Adrenal gland (tissue), 12 donors: ENCODE results near the gene WDR20. TPM values are rescaled to one million over a fixed set of nuclear protein-coding genes. Genes with fewer than 3 reads are reported as not detected.

Source experiments
- DNase-seq, 7 donors: peaks; one replicate each; pipeline ENCODE4 v3.0.0-alpha.2; 2019 to 2020
- H3K27ac ChIP-seq, 5 donors: fragments of 200-600 bp; sonication (generic) in 4 of 5; 1 replicate in 3 of 5; 2 replicates in 2 of 5; pipeline versions ENCODE4 v1.5.1 to v1.8.0; 2016 to 2020; ENCODE audit warnings: mild to moderate bottlenecking in 1 of 5
- H3K27me3 ChIP-seq: fragments of 200-600 bp; 2 replicates; pipeline ENCODE4 v1.8.0; 2021
- H3K36me3 ChIP-seq, 2 donors: fragments of 200-600 bp; replicated peaks in 1 of 2; 1 replicate in 1 of 2; 2 replicates in 1 of 2; pipeline versions ENCODE4 v1.5.1 to v1.8.0; 2018 to 2022
- H3K4me1 ChIP-seq, 2 donors: fragments of 200-600 bp; replicated peaks in 1 of 2; 1 replicate in 1 of 2; 2 replicates in 1 of 2; pipeline versions ENCODE4 v1.5.1 to v1.8.0; 2018 to 2021
- H3K4me3 ChIP-seq, 4 donors: fragments of 200-600 bp; sonication (generic) in 3 of 4; one replicate each; pipeline ENCODE4 v1.5.1; 2016 to 2018
- H3K9me3 ChIP-seq, 3 donors: fragments of 200-600 bp; sonication (generic) in 1 of 3; replicated peaks in 1 of 3; 1 replicate in 2 of 3; 2 replicates in 1 of 3; pipeline versions ENCODE4 v1.5.1 to v1.8.0; 2016 to 2021
- CTCF ChIP-seq, 6 experiments: fragments of 450-650 bp in 4 of 6; fragments of 200-600 bp in 2 of 6; sonication (generic) in 1 of 6; IDR thresholded peaks; 1 replicate in 5 of 6; 2 replicates in 1 of 6; pipeline versions ENCODE4 v1.5.1 to v1.8.0; 2016 to 2021; ENCODE audit warnings: antibody characterized with exemption in 6 of 6, mild to moderate bottlenecking in 2 of 6, moderate library complexity in 1 of 6
- POLR2A ChIP-seq, 2 donors: fragments of 450-650 bp; IDR thresholded peaks; one replicate each; pipeline ENCODE4 v1.6.1; 2017; ENCODE audit warnings: antibody characterized with exemption in 2 of 2, mild to moderate bottlenecking in 2 of 2, moderate library complexity in 1 of 2
- WGBS, 4 donors: extraction: QIAGEN DNeasy Blood & Tissue Kit in 2 of 4; methylation state at CpG; one replicate each; pipeline versions ENCODE4 v1.1.5 to v1.1.7; 2013 to 2017; 5-methylcytosine and 5-hydroxymethylcytosine counted together
- intact Hi-C, 2 donors: fragments of 100-400 bp; cut with DNase I; formaldehyde crosslinking; loops; one replicate each; pipeline versions ENCODE4 v1.14.1 to v1.15.0; 2022 to 2023
- polyA plus RNA-seq, 3 donors: library from polyadenylated mRNA; stranded (reverse); fragments of 200-250 nt in 2 of 3; fragments of 350-450 nt in 1 of 3; fragmentation: Illumina TruSeq in 1 of 3; extraction: RNeasy Lipid Tissue Mini Kit (QIAGEN cat#74804) in 1 of 3; gene quantifications; one replicate each; pipeline ENCODE4 v1.2.3, GENCODE V29; 2013 to 2014
- total RNA-seq, 9 donors: library from RNA; depleted of rRNA in 4 of 9; stranded (reverse); fragments of >200 nt in 4 of 9; fragments of 120-200 nt in 1 of 9; fragmentation: NEBNext Ultra II Directional in 1 of 9; extraction: Animal tissue kit (Norgen Biotek cat#: 25700) in 1 of 9; gene quantifications; one replicate each; pipeline versions ENCODE4 v1.1.0 to v1.2.4, GENCODE V29; 2013 to 2023
- donor health status: healthy with polysubstance abuse.
- donor health status: Bipolar disorder and iron deficiency.
- donor health status: DM: yes; HTN: yes; CAD: no.
- donor health status: DM: no; HTN: no; CAD: no.
- donor health status: DM: no; HTN: no; CAD: no.
- donor health status: DM: yes; HTN: yes; CAD: no.

Gene WDR20
- total and polyA plus RNA-seq, 12 donors = 13.1 to 55.9 (median 38.3) TPM

GRCh38 chr14:102187568-102188001 lies 47.9 kb downstream of the WDR20 start:
- 31 to 67% (median 48%) methylated on average over 4 of the region's 4 CpGs for WGBS, 4 donors
- peak in 5 of 7 donors; percentile 35 to 68 (median 57) for DNase-seq
- peak overlapping the region; percentile 15 to 89 (median 75) for H3K27ac ChIP-seq

DNA sequence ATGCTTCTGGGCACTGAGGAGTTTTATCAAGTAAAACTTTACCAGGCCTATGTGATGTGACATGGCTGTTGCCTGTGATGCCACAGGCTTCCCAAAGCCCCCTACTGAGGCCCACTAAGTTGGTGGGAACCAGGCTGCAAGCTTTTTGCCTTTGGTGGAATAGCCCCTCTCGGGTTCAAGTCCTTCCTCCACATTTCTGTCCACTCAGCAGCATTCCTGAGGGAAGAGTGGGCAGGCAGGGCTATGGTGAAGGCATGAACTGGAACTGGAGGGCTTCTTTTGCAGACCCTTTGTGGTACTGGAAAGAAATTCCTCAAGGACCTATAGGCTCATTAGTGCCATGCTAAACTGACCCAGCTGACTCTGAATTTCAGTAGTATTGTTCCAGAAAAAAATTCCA lies 48.5 kb downstream of the WDR20 start:
- H3K9me3 ChIP-seq = no peaks in the 10 kb centered on the region
- H3K4me3 ChIP-seq = no peak overlapping the region
- TF ChIP-seq CTCF (IDR thresholded peaks at IDR 0.05) (no peak), POLR2A (IDR thresholded peaks at IDR 0.05) (no peak)
- WGBS, 4 donors = 80 to 95% (median 86%) methylated on average over 1 of the region's 1 CpG
- no peaks in the 10 kb centered on the region for H3K27me3 ChIP-seq
- H3K36me3 ChIP-seq = no peaks in the 10 kb centered on the region
- intact Hi-C loops = no loop called here
- H3K27ac ChIP-seq = peak overlapping the region; percentile 14 to 89 (median 75)
- peaks cover 49 to 74% of the 10 kb centered on the region in 2 donors for H3K4me1 ChIP-seq
- peak in 1 of 7 donors; percentile 33 for DNase-seq

More at GRCh38 chr14:102187568-102188001, 47.9 kb downstream of the WDR20 start:
- Histone ChIP-seq H3K4me1 (peaks cover 55 to 74% of the 10 kb centered on the region in 2 donors), H3K4me3 (no peak overlapping the region), H3K9me3 (no peaks in the 10 kb centered on the region), H3K36me3 (no peaks in the 10 kb centered on the region), H3K27me3 (no peaks in the 10 kb centered on the region)
- TF ChIP-seq POLR2A (IDR thresholded peaks at IDR 0.05) = no peak
- TF ChIP-seq CTCF (IDR thresholded peaks at IDR 0.05) = no peak
- intact Hi-C loops = no loop called here

GRCh38 chr14:102189874-102190273 lies 50.2 kb downstream of the WDR20 start:
- H3K27me3 ChIP-seq = no peaks in the 10 kb centered on the region
- 85 to 96% (median 91%) methylated on average over 5 of the region's 5 CpGs for WGBS, 4 donors
- peaks cover 41 to 77% of the 10 kb centered on the region in 2 donors for H3K4me1 ChIP-seq
- peak in 1 of 7 donors; percentile 46 for DNase-seq
- intact Hi-C loops = no loop called here
- no peak overlapping the region for H3K4me3 ChIP-seq
- no peaks in the 10 kb centered on the region for H3K36me3 ChIP-seq
- TF ChIP-seq CTCF (IDR thresholded peaks at IDR 0.05) = no peak
- no peak for TF ChIP-seq POLR2A (IDR thresholded peaks at IDR 0.05)
- no peaks in the 10 kb centered on the region for H3K9me3 ChIP-seq
- peak overlapping the region in 3 of 5 donors; percentile 71 to 78 (median 74) for H3K27ac ChIP-seq

DNA sequence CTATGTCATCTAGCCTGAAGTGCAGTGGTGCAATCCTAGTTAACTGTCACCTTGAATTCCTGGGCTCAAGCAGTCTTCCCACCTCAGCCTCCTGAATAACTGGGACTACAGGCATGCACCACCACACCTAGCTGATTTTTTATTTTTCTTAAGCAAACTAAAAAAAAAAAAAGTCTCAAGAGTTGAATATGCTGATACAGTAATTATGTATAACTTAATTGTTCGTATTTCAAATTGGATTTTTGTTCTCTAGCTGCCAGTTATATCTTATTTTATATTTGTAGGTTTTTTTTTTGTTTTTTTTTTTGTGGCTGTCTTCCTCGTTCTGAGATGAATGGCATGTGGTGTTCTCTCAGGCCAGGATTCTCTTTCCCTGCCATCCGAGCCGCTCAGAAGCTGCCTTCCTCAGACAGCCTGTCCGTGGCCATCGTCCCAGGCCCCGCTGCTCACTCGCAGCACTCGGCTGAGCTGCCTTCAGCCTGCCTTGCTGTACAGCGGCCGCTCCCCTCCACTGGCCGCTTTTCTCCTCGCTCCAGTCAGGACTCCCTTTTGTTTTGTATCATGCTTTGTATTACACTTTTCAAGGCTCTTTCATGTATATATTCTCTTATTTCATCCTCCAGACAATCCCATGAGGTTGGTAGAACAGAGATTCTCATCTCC lies 53.3 kb downstream of the WDR20 start:
- H3K9me3 ChIP-seq = no peaks in the 10 kb centered on the region
- H3K36me3 ChIP-seq = no peaks in the 10 kb centered on the region
- peaks cover 37 to 77% of the 10 kb centered on the region in 2 donors for H3K4me1 ChIP-seq
- H3K27ac ChIP-seq = peak overlapping the region in 2 of 5 donors; percentile 8 to 78
- TF ChIP-seq POLR2A (IDR thresholded peaks at IDR 0.05) (no peak), CTCF (IDR thresholded peaks at IDR 0.05) (no peak)
- H3K4me3 ChIP-seq = no peak overlapping the region
- H3K27me3 ChIP-seq = no peaks in the 10 kb centered on the region
- 56 to 72% (median 60%) methylated on average over 13 of the region's 13 CpGs for WGBS, 4 donors
- DNase-seq = peak in 4 of 7 donors; percentile 41 to 55 (median 46)
- intact Hi-C loops = no loop called here
